ENCODE data around the gene GFAP. TPM values are rescaled to one million over a fixed set of nuclear protein-coding genes. Genes with fewer than 3 reads are reported as not detected.

GFAP gene
- total and polyA plus RNA-seq, 4 donors = 0.24 to 0.42 (median 0.33) TPM; not detected in 1

- TF ChIP-seq TAF1 (conservative IDR thresholded peaks at IDR 0.05) (no peak), FOXA1 (IDR thresholded peaks at IDR 0.05) (no peak)
Observed at GRCh38 chr17:44877121-44877520, 38.2 kb downstream of the GFAP start (continued).

GRCh38 chr17:44875761-44876160, 39.5 kb downstream of the GFAP start:
- H3K27ac ChIP-seq (ENCODE audit: low read depth in 1 of 2, low read length in 2 of 2) = no peak overlapping the region
- H3K4me3 ChIP-seq (ENCODE audit: low read depth in 1 of 3, low read length in 3 of 3) = no peak overlapping the region
- H3K4me1 ChIP-seq (ENCODE audit: control insufficient read depth in 4 of 4, insufficient read depth in 4 of 4, low read length in 3 of 4) = no peaks in the 10 kb centered on the region
- peaks cover 9 to 64% (median 46%) of the 10 kb centered on the region in 4 donors for H3K36me3 ChIP-seq (ENCODE audit: control insufficient read depth in 4 of 4, insufficient read depth in 3 of 4, low read depth in 1 of 4, low read length in 3 of 4)
- no peaks in the 10 kb centered on the region for H3K9me3 ChIP-seq (ENCODE audit: control insufficient read depth in 4 of 4, low read length in 3 of 4)
- no peak overlapping the region for H3K9ac ChIP-seq (ENCODE audit: low read depth in 1 of 2, low read length in 2 of 2)
- 98% methylated on average over 6 of the region's 6 CpGs for WGBS
- TF ChIP-seq GABPA (IDR thresholded peaks at IDR 0.05 in 1 of 2, conservative IDR thresholded peaks at IDR 0.05 in 1 of 2) (no peak), EGR1 (IDR thresholded peaks at IDR 0.05; ENCODE audit: low read depth in 2 of 2) (no peak), ZBTB33 (IDR thresholded peaks at IDR 0.05) (no peak), TAF1 (conservative IDR thresholded peaks at IDR 0.05) (no peak), RAD21 (IDR thresholded peaks at IDR 0.05) (no peak), JUND (IDR thresholded peaks at IDR 0.05) (no peak), YY1 (IDR thresholded peaks at IDR 0.05) (no peak), HNF4A (conservative IDR thresholded peaks at IDR 0.05) (no peak), RXRA (IDR thresholded peaks at IDR 0.05) (no peak), NR2F2 (IDR thresholded peaks at IDR 0.05) (no peak), FOXA1 (IDR thresholded peaks at IDR 0.05) (no peak)
- TF ChIP-seq, protein P1, sequence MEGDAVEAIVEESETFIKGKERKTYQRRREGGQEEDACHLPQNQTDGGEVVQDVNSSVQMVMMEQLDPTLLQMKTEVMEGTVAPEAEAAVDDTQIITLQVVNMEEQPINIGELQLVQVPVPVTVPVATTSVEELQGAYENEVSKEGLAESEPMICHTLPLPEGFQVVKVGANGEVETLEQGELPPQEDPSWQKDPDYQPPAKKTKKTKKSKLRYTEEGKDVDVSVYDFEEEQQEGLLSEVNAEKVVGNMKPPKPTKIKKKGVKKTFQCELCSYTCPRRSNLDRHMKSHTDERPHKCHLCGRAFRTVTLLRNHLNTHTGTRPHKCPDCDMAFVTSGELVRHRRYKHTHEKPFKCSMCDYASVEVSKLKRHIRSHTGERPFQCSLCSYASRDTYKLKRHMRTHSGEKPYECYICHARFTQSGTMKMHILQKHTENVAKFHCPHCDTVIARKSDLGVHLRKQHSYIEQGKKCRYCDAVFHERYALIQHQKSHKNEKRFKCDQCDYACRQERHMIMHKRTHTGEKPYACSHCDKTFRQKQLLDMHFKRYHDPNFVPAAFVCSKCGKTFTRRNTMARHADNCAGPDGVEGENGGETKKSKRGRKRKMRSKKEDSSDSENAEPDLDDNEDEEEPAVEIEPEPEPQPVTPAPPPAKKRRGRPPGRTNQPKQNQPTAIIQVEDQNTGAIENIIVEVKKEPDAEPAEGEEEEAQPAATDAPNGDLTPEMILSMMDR (IDR thresholded peaks at IDR 0.05; ENCODE audit: low read depth, low read length, missing input control) = no peak
- TF ChIP-seq, protein P2, sequence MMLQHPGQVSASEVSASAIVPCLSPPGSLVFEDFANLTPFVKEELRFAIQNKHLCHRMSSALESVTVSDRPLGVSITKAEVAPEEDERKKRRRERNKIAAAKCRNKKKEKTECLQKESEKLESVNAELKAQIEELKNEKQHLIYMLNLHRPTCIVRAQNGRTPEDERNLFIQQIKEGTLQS (IDR thresholded peaks at IDR 0.05) = no peak
- no peaks in the 10 kb centered on the region for H3K27me3 ChIP-seq (ENCODE audit: control insufficient read depth in 4 of 4, insufficient read depth in 4 of 4, low read length in 3 of 4)
- no peak for DNase-seq (ENCODE audit: low spot score)

DNA sequence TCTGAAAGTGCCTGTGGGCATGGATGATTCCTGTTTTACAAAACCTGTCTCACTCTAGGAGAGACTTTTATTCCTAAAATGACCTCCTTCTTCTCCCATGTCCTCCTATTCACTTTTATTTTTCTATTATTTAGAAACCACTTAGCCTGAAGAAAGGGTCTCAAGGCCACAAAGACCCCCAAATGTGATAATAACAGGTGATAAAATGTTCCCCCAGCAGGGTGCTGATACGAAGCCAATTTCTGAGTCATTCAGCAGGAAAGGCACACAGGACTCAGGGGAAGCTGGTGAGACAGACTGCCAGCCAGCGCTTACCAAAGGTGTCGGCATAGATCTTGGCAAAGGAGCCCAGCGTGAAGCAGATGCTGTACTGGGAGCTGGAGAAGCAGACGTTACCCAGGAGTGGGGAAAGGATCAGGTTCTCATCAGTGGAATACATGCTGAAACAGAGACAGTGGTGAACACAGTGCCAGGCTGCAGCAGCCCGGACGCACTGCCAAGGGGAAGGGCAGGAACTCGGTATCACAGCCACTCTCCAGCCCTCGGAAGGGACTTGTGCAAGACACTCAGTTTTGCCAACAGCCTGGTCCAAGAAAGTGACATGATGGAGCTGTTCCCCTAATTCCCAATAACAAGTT, 43.0 kb downstream of the GFAP start:
- Histone ChIP-seq H3K36me3 (ENCODE audit: control insufficient read depth in 4 of 4, insufficient read depth in 3 of 4, low read depth in 1 of 4, low read length in 3 of 4) (peaks cover 13 to 73% (median 51%) of the 10 kb centered on the region in 4 donors), H3K27me3 (ENCODE audit: control insufficient read depth in 4 of 4, insufficient read depth in 4 of 4, low read length in 3 of 4) (no peaks in the 10 kb centered on the region), H3K27ac (ENCODE audit: low read depth in 1 of 2, low read length in 2 of 2) (no peak overlapping the region), H3K9me3 (ENCODE audit: control insufficient read depth in 4 of 4, low read length in 3 of 4) (no peaks in the 10 kb centered on the region), H3K4me3 (ENCODE audit: low read depth in 1 of 3, low read length in 3 of 3) (no peak overlapping the region), H3K4me1 (ENCODE audit: control insufficient read depth in 4 of 4, insufficient read depth in 4 of 4, low read length in 3 of 4) (no peaks in the 10 kb centered on the region), H3K9ac (ENCODE audit: low read depth in 1 of 2, low read length in 2 of 2) (no peak overlapping the region)
- no peak for DNase-seq (ENCODE audit: low spot score)
- 81% methylated on average over 9 of the region's 9 CpGs for WGBS
- TF ChIP-seq TAF1 (conservative IDR thresholded peaks at IDR 0.05) = no peak
- TF ChIP-seq ZBTB33 (IDR thresholded peaks at IDR 0.05) = no peak
- no peak for TF ChIP-seq RAD21 (IDR thresholded peaks at IDR 0.05)
- TF ChIP-seq MAX (IDR thresholded peaks at IDR 0.05) = no peak
- no peak for TF ChIP-seq HNF4G (IDR thresholded peaks at IDR 0.05)
- no peak for TF ChIP-seq GABPA (IDR thresholded peaks at IDR 0.05 in 1 of 2, conservative IDR thresholded peaks at IDR 0.05 in 1 of 2)
- TF ChIP-seq, protein P1 (IDR thresholded peaks at IDR 0.05; ENCODE audit: low read depth, low read length, missing input control) = no peak
- TF ChIP-seq SP1 (IDR thresholded peaks at IDR 0.05) = no peak

Data from liver (tissue), 9 donors.